ENCODE measurements around the gene CARS1.

CARS1 gene

GRCh38 chr11:2968341-2968900 is 88.8 kb downstream of the CARS1 start:
- no peak for DNase-seq (ENCODE audit: low read depth)
- TF ChIP-seq, protein P1, sequence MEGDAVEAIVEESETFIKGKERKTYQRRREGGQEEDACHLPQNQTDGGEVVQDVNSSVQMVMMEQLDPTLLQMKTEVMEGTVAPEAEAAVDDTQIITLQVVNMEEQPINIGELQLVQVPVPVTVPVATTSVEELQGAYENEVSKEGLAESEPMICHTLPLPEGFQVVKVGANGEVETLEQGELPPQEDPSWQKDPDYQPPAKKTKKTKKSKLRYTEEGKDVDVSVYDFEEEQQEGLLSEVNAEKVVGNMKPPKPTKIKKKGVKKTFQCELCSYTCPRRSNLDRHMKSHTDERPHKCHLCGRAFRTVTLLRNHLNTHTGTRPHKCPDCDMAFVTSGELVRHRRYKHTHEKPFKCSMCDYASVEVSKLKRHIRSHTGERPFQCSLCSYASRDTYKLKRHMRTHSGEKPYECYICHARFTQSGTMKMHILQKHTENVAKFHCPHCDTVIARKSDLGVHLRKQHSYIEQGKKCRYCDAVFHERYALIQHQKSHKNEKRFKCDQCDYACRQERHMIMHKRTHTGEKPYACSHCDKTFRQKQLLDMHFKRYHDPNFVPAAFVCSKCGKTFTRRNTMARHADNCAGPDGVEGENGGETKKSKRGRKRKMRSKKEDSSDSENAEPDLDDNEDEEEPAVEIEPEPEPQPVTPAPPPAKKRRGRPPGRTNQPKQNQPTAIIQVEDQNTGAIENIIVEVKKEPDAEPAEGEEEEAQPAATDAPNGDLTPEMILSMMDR (IDR thresholded peaks at IDR 0.05; ENCODE audit: low read length, missing control alignments): no peak
- H3K4me3 ChIP-seq (replicated peaks; ENCODE audit: low read depth, low read length): no peak overlapping the region

DNA sequence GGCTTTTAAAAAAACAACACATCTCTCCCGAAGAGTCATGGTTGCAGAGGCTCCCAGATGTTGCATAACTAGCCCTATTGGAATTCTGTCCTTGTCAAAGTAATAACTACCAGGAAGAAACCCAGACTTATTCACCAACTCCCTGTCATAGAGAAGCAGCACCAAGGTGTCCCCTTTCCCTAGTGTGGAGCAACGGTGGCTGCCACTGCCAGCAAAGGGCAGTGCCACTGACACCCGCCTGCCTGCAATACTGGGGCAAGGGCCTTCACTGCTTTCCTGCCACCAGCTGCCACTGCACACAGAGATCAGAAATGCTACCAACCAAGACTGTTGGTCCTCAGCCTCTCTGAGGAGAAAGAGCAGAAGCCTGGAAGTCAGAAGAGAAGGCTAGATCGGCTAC is 92.4 kb downstream of the CARS1 start:
- no peak overlapping the region for H3K4me3 ChIP-seq (replicated peaks; ENCODE audit: low read depth, low read length)
- no peak for DNase-seq (ENCODE audit: low read depth)
- TF ChIP-seq, protein P1 (IDR thresholded peaks at IDR 0.05; ENCODE audit: low read length, missing control alignments): no peak

DNA sequence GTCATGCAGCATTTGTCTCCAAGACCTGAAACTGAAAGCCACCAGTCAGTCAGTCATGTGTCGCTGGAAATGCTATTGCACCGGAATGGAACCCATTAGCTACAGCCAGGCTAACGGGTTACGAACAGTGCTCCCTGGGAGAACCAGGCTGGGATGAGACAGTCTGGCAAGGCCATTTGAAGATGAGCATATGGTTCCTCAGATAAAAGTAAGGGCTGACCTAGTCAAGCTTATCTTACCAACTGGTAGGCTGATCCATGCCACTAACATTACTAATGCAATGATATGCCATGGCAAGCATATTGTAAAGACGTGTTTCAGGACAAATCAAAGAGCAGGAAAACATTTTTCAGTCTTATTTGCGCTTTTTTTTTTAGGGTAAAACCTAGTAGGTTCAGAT is 93.5 kb downstream of the CARS1 start:
- DNase-seq (ENCODE audit: low read depth): no peak
- TF ChIP-seq, protein P1 (IDR thresholded peaks at IDR 0.05; ENCODE audit: low read length, missing control alignments): no peak
- no peak overlapping the region for H3K4me3 ChIP-seq (replicated peaks; ENCODE audit: low read depth, low read length)

DNA sequence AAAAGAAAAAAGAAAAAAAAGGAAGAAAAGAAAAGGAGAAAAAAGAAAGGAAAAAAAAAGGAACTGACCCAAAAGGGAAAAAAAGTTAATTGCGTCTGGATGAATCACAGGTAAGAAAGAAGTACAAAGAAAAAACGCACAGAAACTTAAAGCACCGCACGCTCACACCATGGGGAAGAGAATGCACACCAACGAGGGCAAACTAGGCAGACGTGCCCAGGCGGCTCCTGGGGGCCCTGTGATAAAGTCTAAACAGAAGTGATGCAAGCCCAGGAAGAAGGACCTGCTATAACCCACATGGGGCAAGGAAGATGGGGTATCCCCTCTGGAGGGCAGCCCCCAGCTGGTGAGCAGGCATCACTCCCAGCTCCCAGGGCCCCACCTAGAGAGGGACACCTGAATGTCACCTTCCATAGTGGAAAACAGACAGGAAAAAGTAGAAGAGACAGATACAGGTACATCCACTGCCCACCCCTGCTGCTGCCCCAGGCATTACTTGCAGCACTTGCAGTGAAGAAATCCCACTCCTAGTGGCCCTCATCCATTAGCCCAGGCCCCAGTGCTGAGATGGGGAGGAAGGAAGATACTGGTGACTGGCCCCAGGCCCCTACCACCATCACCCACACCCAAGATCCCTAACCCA is 94.0 kb downstream of the CARS1 start:
- H3K4me3 ChIP-seq (replicated peaks; ENCODE audit: low read depth, low read length): no peak overlapping the region
- TF ChIP-seq, protein P1 (IDR thresholded peaks at IDR 0.05; ENCODE audit: low read length, missing control alignments): no peak
- DNase-seq (ENCODE audit: low read depth): no peak

GRCh38 chr11:2961080-2961479 is 96.1 kb downstream of the CARS1 start:
- TF ChIP-seq, protein P1 (IDR thresholded peaks at IDR 0.05; ENCODE audit: low read length, missing control alignments): no peak
- no peak for DNase-seq (ENCODE audit: low read depth)
- no peak overlapping the region for H3K4me3 ChIP-seq (replicated peaks; ENCODE audit: low read depth, low read length)

DNA sequence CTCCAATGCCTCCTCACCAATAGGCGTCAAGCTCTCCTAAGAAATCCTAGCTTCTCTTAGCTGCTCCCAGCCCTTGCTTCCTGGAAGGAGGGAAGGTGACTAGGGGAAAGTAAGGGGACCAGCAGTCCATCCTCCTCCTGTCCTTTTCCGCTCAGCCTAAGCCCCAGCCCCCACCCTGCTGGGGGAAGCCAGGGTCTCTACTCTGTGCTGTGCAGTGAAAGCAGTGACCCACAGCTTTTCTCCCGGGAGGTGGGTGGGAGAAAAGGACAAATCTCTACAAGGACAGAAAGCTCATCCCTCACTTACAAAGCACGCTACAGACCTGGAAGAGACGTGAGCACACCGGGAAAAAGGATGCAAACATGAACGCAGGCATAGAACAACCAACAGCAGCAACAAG is 97.1 kb downstream of the CARS1 start:
- DNase-seq (ENCODE audit: low read depth): no peak
- TF ChIP-seq, protein P1 (IDR thresholded peaks at IDR 0.05; ENCODE audit: low read length, missing control alignments): no peak
- no peak overlapping the region for H3K4me3 ChIP-seq (replicated peaks; ENCODE audit: low read depth, low read length)

DNA sequence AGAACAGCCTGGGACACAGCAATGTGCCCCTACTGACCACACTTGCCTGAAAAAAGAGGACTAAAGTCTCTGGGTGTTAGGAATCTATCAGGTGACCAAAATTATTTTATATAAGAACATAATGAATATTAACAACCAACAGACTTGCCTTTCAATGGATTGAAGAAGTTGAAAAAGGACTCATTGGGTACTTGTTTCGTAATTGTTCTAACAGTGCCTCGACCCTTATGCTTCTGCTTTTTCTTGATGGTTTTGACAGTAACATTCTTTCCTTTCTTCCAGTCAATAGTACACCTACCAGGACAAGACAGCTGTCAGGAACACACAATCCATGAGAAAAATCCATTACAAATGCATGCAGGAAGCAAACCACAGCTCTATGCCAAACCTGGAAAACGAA is 99.0 kb downstream of the CARS1 start:
- TF ChIP-seq, protein P1 (IDR thresholded peaks at IDR 0.05; ENCODE audit: low read length, missing control alignments): no peak
- no peak overlapping the region for H3K4me3 ChIP-seq (replicated peaks; ENCODE audit: low read depth, low read length)
- DNase-seq (ENCODE audit: low read depth): no peak
